ENCODE data around the gene DOCK9. TPM values are rescaled to one million over a fixed set of nuclear protein-coding genes. Genes with fewer than 3 reads are reported as not detected.

Gene DOCK9
- total RNA-seq, 2 donors from 2014 or later, result 107 to 117 TPM

GRCh38 chr13:98890186-98890585, 87.7 kb downstream of the DOCK9 start:
- peak; percentile 41 for DNase-seq (ENCODE audit: low spot score)
- Histone ChIP-seq H3K27me3 (replicated peaks; ENCODE audit: insufficient read depth) (no peaks in the 10 kb centered on the region), H3K9me3 (no peaks in the 10 kb centered on the region), H3K4me3 (no peak overlapping the region), H3K36me3 (no peaks in the 10 kb centered on the region), H3K4me1 (replicated peaks) (no peaks in the 10 kb centered on the region), H3K27ac (no peak overlapping the region)
- intact Hi-C loops (cut with DNase I), result no loop called here
- WGBS, result 40% methylated on average over 8 of the region's 8 CpGs
- peak; percentile 62 for TF ChIP-seq POLR2AphosphoS5 (IDR thresholded peaks at IDR 0.05)
- TF ChIP-seq POLR2A (IDR thresholded peaks at IDR 0.05), result no peak
- TF ChIP-seq, protein P1, sequence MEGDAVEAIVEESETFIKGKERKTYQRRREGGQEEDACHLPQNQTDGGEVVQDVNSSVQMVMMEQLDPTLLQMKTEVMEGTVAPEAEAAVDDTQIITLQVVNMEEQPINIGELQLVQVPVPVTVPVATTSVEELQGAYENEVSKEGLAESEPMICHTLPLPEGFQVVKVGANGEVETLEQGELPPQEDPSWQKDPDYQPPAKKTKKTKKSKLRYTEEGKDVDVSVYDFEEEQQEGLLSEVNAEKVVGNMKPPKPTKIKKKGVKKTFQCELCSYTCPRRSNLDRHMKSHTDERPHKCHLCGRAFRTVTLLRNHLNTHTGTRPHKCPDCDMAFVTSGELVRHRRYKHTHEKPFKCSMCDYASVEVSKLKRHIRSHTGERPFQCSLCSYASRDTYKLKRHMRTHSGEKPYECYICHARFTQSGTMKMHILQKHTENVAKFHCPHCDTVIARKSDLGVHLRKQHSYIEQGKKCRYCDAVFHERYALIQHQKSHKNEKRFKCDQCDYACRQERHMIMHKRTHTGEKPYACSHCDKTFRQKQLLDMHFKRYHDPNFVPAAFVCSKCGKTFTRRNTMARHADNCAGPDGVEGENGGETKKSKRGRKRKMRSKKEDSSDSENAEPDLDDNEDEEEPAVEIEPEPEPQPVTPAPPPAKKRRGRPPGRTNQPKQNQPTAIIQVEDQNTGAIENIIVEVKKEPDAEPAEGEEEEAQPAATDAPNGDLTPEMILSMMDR (IDR thresholded peaks at IDR 0.05), result no peak

- WGBS, result 85% methylated on average over 4 of the region's 4 CpGs
- Histone ChIP-seq H3K36me3 (no peaks in the 10 kb centered on the region), H3K4me3 (no peak overlapping the region), H3K4me1 (replicated peaks) (no peaks in the 10 kb centered on the region), H3K9me3 (no peaks in the 10 kb centered on the region), H3K27me3 (replicated peaks; ENCODE audit: insufficient read depth) (no peaks in the 10 kb centered on the region), H3K27ac (no peak overlapping the region)
- TF ChIP-seq POLR2A (IDR thresholded peaks at IDR 0.05) (no peak), POLR2AphosphoS5 (IDR thresholded peaks at IDR 0.05) (no peak)
- TF ChIP-seq, protein P1 (IDR thresholded peaks at IDR 0.05), result no peak
- intact Hi-C loops (cut with DNase I), result no loop called here
- no peak for DNase-seq (ENCODE audit: low spot score)
Observed at GRCh38 chr13:98889419-98890085, 88.3 kb downstream of the DOCK9 start.

- Histone ChIP-seq H3K36me3 (no peaks in the 10 kb centered on the region), H3K27ac (no peak overlapping the region), H3K9me3 (no peaks in the 10 kb centered on the region), H3K27me3 (replicated peaks; ENCODE audit: insufficient read depth) (no peaks in the 10 kb centered on the region), H3K4me1 (replicated peaks) (no peaks in the 10 kb centered on the region), H3K4me3 (no peak overlapping the region)
- whole genome bisulfite sequencing, result 60% methylated on average over 3 of the region's 3 CpGs
- intact Hi-C loops (cut with DNase I), result no loop called here
- TF ChIP-seq POLR2A (IDR thresholded peaks at IDR 0.05) (no peak), POLR2AphosphoS5 (IDR thresholded peaks at IDR 0.05) (no peak)
- TF ChIP-seq, protein P1 (IDR thresholded peaks at IDR 0.05), result no peak
- DNase-seq (ENCODE audit: low spot score), result no peak
Observed at GRCh38 chr13:98888890-98889279, 89.0 kb downstream of the DOCK9 start.

DNA sequence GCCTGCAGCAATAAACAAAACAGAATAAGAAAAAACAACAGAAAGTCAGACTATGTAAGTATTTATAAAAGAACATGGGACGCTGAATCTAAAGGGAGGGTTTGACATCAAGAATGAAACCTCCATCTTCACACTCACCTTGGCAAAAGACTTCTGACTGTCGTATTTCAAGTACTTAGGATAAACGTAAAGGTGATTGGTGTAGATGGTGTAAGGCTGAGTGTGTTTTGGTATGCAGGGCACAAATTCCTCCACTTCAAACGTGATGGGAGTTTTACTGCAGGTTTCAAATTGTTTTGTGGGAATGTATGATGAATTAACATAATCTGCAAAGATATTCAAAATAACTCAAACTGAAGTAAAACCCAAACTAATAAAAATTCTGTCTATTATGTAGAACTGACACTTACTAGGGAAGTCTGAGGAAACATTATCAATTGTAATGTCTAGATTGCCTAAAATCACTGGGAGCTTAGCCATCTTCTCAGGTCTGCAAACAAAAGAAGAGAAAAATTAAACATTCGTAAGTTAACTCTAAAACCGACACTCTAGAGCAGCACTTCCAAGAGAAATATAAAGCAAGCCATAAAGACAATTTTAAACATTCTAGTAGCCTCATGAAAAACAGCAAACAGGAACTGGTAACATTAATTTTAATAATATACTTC, 89.5 kb downstream of the DOCK9 start:
- Histone ChIP-seq H3K27ac (no peak overlapping the region), H3K4me1 (replicated peaks) (no peaks in the 10 kb centered on the region), H3K4me3 (no peak overlapping the region), H3K9me3 (no peaks in the 10 kb centered on the region), H3K36me3 (no peaks in the 10 kb centered on the region), H3K27me3 (replicated peaks; ENCODE audit: insufficient read depth) (no peaks in the 10 kb centered on the region)
- 72% methylated on average over 6 of the region's 6 CpGs for WGBS
- DNase-seq (ENCODE audit: low spot score), result no peak
- intact Hi-C loops (cut with DNase I), result no loop called here
- TF ChIP-seq POLR2AphosphoS5 (IDR thresholded peaks at IDR 0.05) (no peak), POLR2A (IDR thresholded peaks at IDR 0.05) (no peak)
- TF ChIP-seq, protein P1 (IDR thresholded peaks at IDR 0.05), result no peak

All from prostate gland (tissue), 2 donors.